ENCODE results near the gene MON1B. TPM values are rescaled to one million over a fixed set of nuclear protein-coding genes. Genes with fewer than 3 reads are reported as not detected.

Gene MON1B
- total and polyA plus RNA-seq, 8 donors = 22.1 to 64.3 (median 24.9) TPM

- peaks cover 0 to 5% of the 10 kb centered on the region in 2 donors for H3K27me3 ChIP-seq
- no peak for TF ChIP-seq CTCF (IDR thresholded peaks at IDR 0.05)
- H3K4me1 ChIP-seq = no peaks in the 10 kb centered on the region
- ATAC-seq (no peak), DNase-seq (no peak)
- H3K9me3 ChIP-seq = no peaks in the 10 kb centered on the region
- H3K27ac ChIP-seq = no peak overlapping the region
- H3K4me3 ChIP-seq = no peak overlapping the region
- intact Hi-C loops (cut with DNase I) = loop anchor here in 1 of 2 donors (10.0 kb wide), 1 partner anchor 1374 kb away; no protein-coding TSS in a partner anchor
- no peaks in the 10 kb centered on the region for H3K36me3 ChIP-seq
Observed at GRCh38 chr16:77168901-77169300, 22.1 kb upstream of the MON1B start.

GRCh38 chr16:77169650-77170236 lies 21.2 kb upstream of the MON1B start:
- ATAC-seq = peak; percentile 75
- peak; percentile 59 to 63 for TF ChIP-seq CTCF (IDR thresholded peaks at IDR 0.05)

GRCh38 chr16:77170805-77171204 lies 20.2 kb upstream of the MON1B start:
- intact Hi-C loops (cut with DNase I) = no loop called here
- Histone ChIP-seq H3K27me3 (peaks cover 0 to 5% of the 10 kb centered on the region in 2 donors), H3K27ac (no peak overlapping the region), H3K4me1 (no peaks in the 10 kb centered on the region), H3K9me3 (no peaks in the 10 kb centered on the region), H3K36me3 (no peaks in the 10 kb centered on the region), H3K4me3 (no peak overlapping the region)
- no peak for TF ChIP-seq CTCF (IDR thresholded peaks at IDR 0.05)
- DNase-seq = no peak
- ATAC-seq = no peak

More at GRCh38 chr16:77169650-77170236, 21.2 kb upstream of the MON1B start:
- Histone ChIP-seq H3K36me3 (no peaks in the 10 kb centered on the region), H3K27ac (no peak overlapping the region), H3K4me1 (no peaks in the 10 kb centered on the region), H3K9me3 (no peaks in the 10 kb centered on the region), H3K27me3 (peaks cover 0 to 5% of the 10 kb centered on the region in 2 donors), H3K4me3 (no peak overlapping the region)
- DNase-seq = peak in 1 of 4 donors; percentile 47
- intact Hi-C loops (cut with DNase I) = loop anchor here in 1 of 2 donors (10.0 kb wide), 1 partner anchor 1375 kb away; no protein-coding TSS in a partner anchor

- no peaks in the 10 kb centered on the region for H3K4me1 ChIP-seq
- H3K27me3 ChIP-seq = peaks cover 0 to 5% of the 10 kb centered on the region in 2 donors
- peak; percentile 61 to 62 for TF ChIP-seq CTCF (IDR thresholded peaks at IDR 0.05)
- intact Hi-C loops (cut with DNase I) = no loop called here
- no peaks in the 10 kb centered on the region for H3K9me3 ChIP-seq
- H3K4me3 ChIP-seq = no peak overlapping the region
- ATAC-seq (peak; percentile 93), DNase-seq (peak in 2 of 4 donors; percentile 50 to 75)
- H3K36me3 ChIP-seq = no peaks in the 10 kb centered on the region
- no peak overlapping the region for H3K27ac ChIP-seq
Observed at GRCh38 chr16:77171745-77172635, 19.0 kb upstream of the MON1B start.

GRCh38 chr16:77172951-77173350 lies 18.0 kb upstream of the MON1B start:
- Histone ChIP-seq H3K27ac (no peak overlapping the region), H3K4me3 (no peak overlapping the region), H3K4me1 (no peaks in the 10 kb centered on the region), H3K27me3 (peaks cover 0 to 10% of the 10 kb centered on the region in 2 donors), H3K9me3 (no peaks in the 10 kb centered on the region), H3K36me3 (no peaks in the 10 kb centered on the region)
- DNase-seq (no peak), ATAC-seq (peak; percentile 50)
- intact Hi-C loops (cut with DNase I) = no loop called here
- TF ChIP-seq CTCF (IDR thresholded peaks at IDR 0.05) = no peak
